ENCODE results near the gene IREB2.

- TF ChIP-seq, protein P1, sequence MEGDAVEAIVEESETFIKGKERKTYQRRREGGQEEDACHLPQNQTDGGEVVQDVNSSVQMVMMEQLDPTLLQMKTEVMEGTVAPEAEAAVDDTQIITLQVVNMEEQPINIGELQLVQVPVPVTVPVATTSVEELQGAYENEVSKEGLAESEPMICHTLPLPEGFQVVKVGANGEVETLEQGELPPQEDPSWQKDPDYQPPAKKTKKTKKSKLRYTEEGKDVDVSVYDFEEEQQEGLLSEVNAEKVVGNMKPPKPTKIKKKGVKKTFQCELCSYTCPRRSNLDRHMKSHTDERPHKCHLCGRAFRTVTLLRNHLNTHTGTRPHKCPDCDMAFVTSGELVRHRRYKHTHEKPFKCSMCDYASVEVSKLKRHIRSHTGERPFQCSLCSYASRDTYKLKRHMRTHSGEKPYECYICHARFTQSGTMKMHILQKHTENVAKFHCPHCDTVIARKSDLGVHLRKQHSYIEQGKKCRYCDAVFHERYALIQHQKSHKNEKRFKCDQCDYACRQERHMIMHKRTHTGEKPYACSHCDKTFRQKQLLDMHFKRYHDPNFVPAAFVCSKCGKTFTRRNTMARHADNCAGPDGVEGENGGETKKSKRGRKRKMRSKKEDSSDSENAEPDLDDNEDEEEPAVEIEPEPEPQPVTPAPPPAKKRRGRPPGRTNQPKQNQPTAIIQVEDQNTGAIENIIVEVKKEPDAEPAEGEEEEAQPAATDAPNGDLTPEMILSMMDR (IDR thresholded peaks at IDR 0.05): no peak
- no peak for TF ChIP-seq POLR2A (IDR thresholded peaks at IDR 0.05)
Measured at GRCh38 chr15:78427953-78428352, 10.1 kb upstream of the IREB2 start.
